GM12801 (cell line): ENCODE data around the gene PVRIG.

Experiments used
- CTCF ChIP-seq: IDR thresholded peaks from one replicate; pipeline ENCODE4 v1.5.1; 2011; ENCODE audit warnings: control low read depth; ENCODE audit not compliant: insufficient read length; ENCODE audit errors: extremely low read depth

PVRIG gene

GRCh38 chr7:100267648-100268047 is 47.9 kb downstream of the PVRIG start:
- TF ChIP-seq CTCF, result no peak
